H1 (cell line): ENCODE data around the gene FAIM2. TPM values are rescaled to one million over a fixed set of nuclear protein-coding genes. Genes with fewer than 3 reads are reported as not detected.

Experiments
- CHD2 ChIP-seq: IDR thresholded peaks from 2 replicates; pipeline ENCODE4 v1.6.1; 2012; ENCODE audit warnings: low read length, improper control_type of control experiment
- EP300 ChIP-seq, 2 experiments: IDR thresholded peaks; 1 replicate in 1 of 2; 2 replicates in 1 of 2; pipeline ENCODE4 v1.6.1; 2011 to 2012; ENCODE audit warnings: low read depth in 2 of 2, low read length in 2 of 2, mild to moderate bottlenecking in 2 of 2, borderline replicate concordance in 1 of 2, inconsistent platforms in 1 of 2, moderate library complexity in 1 of 2
- POU5F1 ChIP-seq: IDR thresholded peaks from 2 replicates; pipeline ENCODE4 v1.6.1; 2011; ENCODE audit warnings: low read depth, mild to moderate bottlenecking, low read length, moderate library complexity
- RBBP5 ChIP-seq: IDR thresholded peaks from 2 replicates; pipeline ENCODE4 v1.7.1; 2012; ENCODE audit warnings: low read depth, mild to moderate bottlenecking, inconsistent platforms, low read length, moderate library complexity, borderline replicate concordance
- SAP30 ChIP-seq: fragments of 300-600 bp; sonication (generic); IDR thresholded peaks from 2 replicates; pipeline ENCODE4 v1.7.1; 2012; ENCODE audit warnings: low read length, moderate library complexity, mild to moderate bottlenecking, inconsistent platforms; ENCODE audit not compliant: insufficient read depth, insufficient replicate concordance
- SUZ12 ChIP-seq: fragments of 200-600 bp; sonication (generic); IDR thresholded peaks from 2 replicates; pipeline ENCODE4 v1.6.1; 2012; ENCODE audit warnings: mild to moderate bottlenecking, inconsistent platforms, low read length, moderate library complexity, mixed read lengths
- polyA plus RNA-seq, 7 experiments: library from polyadenylated mRNA; depleted of rRNA in 3 of 7; stranded (reverse) in 5 of 7; unstranded in 2 of 7; fragments of >200 nt in 5 of 7; fragments of 200-250 nt in 2 of 7; gene quantifications; 1 replicate in 5 of 7; 2 replicates in 1 of 7; 4 replicates in 1 of 7; pipeline versions ENCODE4 v1.2.1 to v1.2.3, GENCODE V29; 2011 to 2013; ENCODE audit warnings: missing spikeins in 2 of 7, mixed read lengths in 2 of 7
- total RNA-seq: library from RNA; stranded (reverse); fragmentation: NEBNext Ultra II Directional; extraction: Animal tissue kit (Norgen Biotek cat#: 25700); gene quantifications from 2 replicates; pipeline ENCODE4 v1.2.1, GENCODE V29; 2021

FAIM2 gene
- total and polyA plus RNA-seq, 2 of the 8 experiments (the other 6 are each of a cell fraction or from before 2014, with no cell fraction given), result 0.89 to 1.3 TPM

GRCh38 chr12:49946497-49946896, 42.8 kb upstream of the FAIM2 start (continued):
- TF ChIP-seq EP300 (IDR thresholded peaks at IDR 0.05; ENCODE audit: borderline replicate concordance in 1 of 2, low read depth in 2 of 2, low read length in 2 of 2) (no peak), RBBP5 (no peak), CHD2 (no peak), SAP30 (no peak), POU5F1 (no peak), SUZ12 (no peak)
